Measurements from ENCODE around the gene KRTAP19-6.

KRTAP19-6 gene

DNA sequence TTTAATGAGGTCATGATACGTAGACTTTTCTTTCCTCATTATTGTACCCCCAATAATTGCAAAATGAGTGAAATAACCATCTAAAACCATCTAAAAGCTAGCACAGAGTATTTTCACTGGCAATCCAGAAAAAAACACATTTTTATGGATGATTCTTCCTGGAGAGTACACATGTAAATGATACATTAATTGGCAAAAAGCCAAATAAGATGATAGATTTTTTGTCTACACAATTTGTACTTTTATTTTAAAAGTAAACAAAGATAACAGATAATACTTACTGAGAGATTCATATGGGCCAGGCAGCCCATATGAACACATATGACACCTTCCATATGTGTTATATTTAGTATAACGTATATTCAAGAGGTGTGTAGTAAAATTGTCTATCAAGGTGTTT is 22.0 kb upstream of the KRTAP19-6 start:
- no peak for TF ChIP-seq CTCF (IDR thresholded peaks at IDR 0.05; ENCODE audit: extremely low read depth, missing control alignments)

GRCh38 chr21:30563072-30563471 is 21.4 kb upstream of the KRTAP19-6 start:
- TF ChIP-seq CTCF (IDR thresholded peaks at IDR 0.05; ENCODE audit: extremely low read depth, missing control alignments): no peak
- no peak for DNase-seq (ENCODE audit: low spot score)

More for the DNA sequence above, 22.0 kb upstream of the KRTAP19-6 start:
- no peak for DNase-seq (ENCODE audit: low spot score)

GRCh38 chr21:30561957-30562356 is 20.3 kb upstream of the KRTAP19-6 start:
- TF ChIP-seq CTCF (IDR thresholded peaks at IDR 0.05; ENCODE audit: extremely low read depth, missing control alignments): no peak
- no peak for DNase-seq (ENCODE audit: low spot score)

GRCh38 chr21:30561264-30561895 is 19.7 kb upstream of the KRTAP19-6 start, which contains the start of gene KRTAP19-7:
KRTAP19-7 (minus strand) TSS chr21:30561314; CDS start chr21:30561289, 25 bp downstream.
- no peak for DNase-seq (ENCODE audit: low spot score)
- no peak for TF ChIP-seq CTCF (IDR thresholded peaks at IDR 0.05; ENCODE audit: extremely low read depth, missing control alignments)

DNA sequence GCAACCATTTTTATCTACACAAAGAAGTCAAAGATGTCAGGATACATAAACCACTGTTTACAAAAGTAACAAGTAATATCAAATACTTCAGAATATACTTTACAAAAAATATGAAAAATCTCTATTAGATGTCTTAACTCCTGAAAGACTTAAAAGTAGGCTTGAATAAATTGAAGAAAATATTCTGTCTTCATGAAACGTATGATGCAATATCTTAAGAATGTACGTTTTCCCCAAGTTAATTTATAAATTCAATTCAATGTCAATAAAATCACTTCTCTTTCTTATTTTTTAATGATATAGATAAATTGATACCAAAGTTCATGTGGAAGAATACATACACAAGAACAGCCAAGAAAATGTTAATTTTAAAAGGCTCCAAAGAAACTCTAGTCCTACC is 13.4 kb upstream of the KRTAP19-6 start:
- no peak for TF ChIP-seq CTCF (IDR thresholded peaks at IDR 0.05; ENCODE audit: extremely low read depth, missing control alignments)
- DNase-seq (ENCODE audit: low spot score): no peak

DNA sequence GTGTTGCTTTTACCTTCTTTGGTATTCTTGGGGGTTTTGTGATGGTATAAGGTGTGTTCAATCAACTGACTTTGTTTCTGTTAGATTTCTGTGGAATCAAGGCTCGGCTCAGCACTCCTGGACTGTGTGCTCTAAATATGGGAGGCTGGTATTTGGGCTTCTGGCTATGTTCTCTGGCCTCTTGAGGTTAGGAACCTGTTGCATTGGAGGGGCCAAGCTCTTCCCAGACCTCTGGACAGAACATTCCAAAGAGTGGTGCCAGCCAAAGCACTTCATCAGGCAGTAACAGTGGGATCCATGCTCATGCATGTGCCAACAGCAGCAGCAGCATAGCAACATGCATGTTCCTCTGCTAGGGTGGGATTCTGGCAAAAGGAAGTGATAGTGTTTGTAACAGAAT is 11.1 kb upstream of the KRTAP19-6 start:
- DNase-seq (ENCODE audit: low spot score): no peak
- TF ChIP-seq CTCF (IDR thresholded peaks at IDR 0.05; ENCODE audit: extremely low read depth, missing control alignments): no peak

GRCh38 chr21:30518876-30519275 is 22.8 kb downstream of the KRTAP19-6 start:
- no peak for TF ChIP-seq CTCF (IDR thresholded peaks at IDR 0.05; ENCODE audit: extremely low read depth, missing control alignments)

More at GRCh38 chr21:30518876-30519275, 22.8 kb downstream of the KRTAP19-6 start:
- no peak for DNase-seq (ENCODE audit: low spot score)

Measured in GM20000 (cell line).